ENCODE results near the gene INTS6. TPM values are rescaled to one million over a fixed set of nuclear protein-coding genes. Genes with fewer than 3 reads are reported as not detected.

The INTS6 gene
- total RNA-seq, 2 donors from 2014 or later, result 37.4 to 59.0 TPM

GRCh38 chr13:51425410-51426042 is 27.3 kb downstream of the INTS6 start:
- Histone ChIP-seq H3K9me3 (no peaks in the 10 kb centered on the region), H3K27me3 (replicated peaks; ENCODE audit: insufficient read depth) (no peaks in the 10 kb centered on the region), H3K36me3 (no peaks in the 10 kb centered on the region), H3K4me1 (replicated peaks) (no peaks in the 10 kb centered on the region), H3K27ac (no peak overlapping the region), H3K4me3 (no peak overlapping the region)
- intact Hi-C loops (cut with DNase I), result no loop called here
- WGBS, result 74% methylated on average over 4 of the region's 4 CpGs
- no peak for DNase-seq (ENCODE audit: low spot score)
- no peak for TF ChIP-seq CTCF (IDR thresholded peaks at IDR 0.05)
- TF ChIP-seq POLR2AphosphoS5 (IDR thresholded peaks at IDR 0.05), result peak; percentile 18
- no peak for TF ChIP-seq POLR2A (IDR thresholded peaks at IDR 0.05)

GRCh38 chr13:51423766-51424165 is 29.1 kb downstream of the INTS6 start:
- Histone ChIP-seq H3K9me3 (no peaks in the 10 kb centered on the region), H3K27ac (no peak overlapping the region), H3K4me1 (replicated peaks) (no peaks in the 10 kb centered on the region), H3K27me3 (replicated peaks; ENCODE audit: insufficient read depth) (no peaks in the 10 kb centered on the region), H3K4me3 (no peak overlapping the region), H3K36me3 (no peaks in the 10 kb centered on the region)
- intact Hi-C loops (cut with DNase I), result no loop called here
- TF ChIP-seq POLR2A (IDR thresholded peaks at IDR 0.05) (no peak), POLR2AphosphoS5 (IDR thresholded peaks at IDR 0.05) (no peak), CTCF (IDR thresholded peaks at IDR 0.05) (no peak)
- DNase-seq (ENCODE audit: low spot score), result no peak

GRCh38 chr13:51422484-51422883 is 30.4 kb downstream of the INTS6 start:
- DNase-seq (ENCODE audit: low spot score), result no peak
- H3K36me3 ChIP-seq, result no peaks in the 10 kb centered on the region
- intact Hi-C loops (cut with DNase I), result no loop called here
- H3K4me3 ChIP-seq, result no peak overlapping the region
- no peaks in the 10 kb centered on the region for H3K27me3 ChIP-seq (replicated peaks; ENCODE audit: insufficient read depth)
- no peak for TF ChIP-seq CTCF (IDR thresholded peaks at IDR 0.05)
- no peak for TF ChIP-seq POLR2AphosphoS5 (IDR thresholded peaks at IDR 0.05)
- TF ChIP-seq POLR2A (IDR thresholded peaks at IDR 0.05), result no peak
- WGBS, result 90% methylated on average over 1 of the region's 1 CpG
- no peaks in the 10 kb centered on the region for H3K9me3 ChIP-seq
- H3K4me1 ChIP-seq (replicated peaks), result no peaks in the 10 kb centered on the region
- H3K27ac ChIP-seq, result no peak overlapping the region

GRCh38 chr13:51420681-51421490 is 31.9 kb downstream of the INTS6 start:
- TF ChIP-seq POLR2A (IDR thresholded peaks at IDR 0.05) (no peak), CTCF (IDR thresholded peaks at IDR 0.05) (no peak), POLR2AphosphoS5 (IDR thresholded peaks at IDR 0.05) (no peak)
- Histone ChIP-seq H3K27ac (no peak overlapping the region), H3K4me1 (replicated peaks) (no peaks in the 10 kb centered on the region), H3K9me3 (no peaks in the 10 kb centered on the region), H3K27me3 (replicated peaks; ENCODE audit: insufficient read depth) (no peaks in the 10 kb centered on the region), H3K4me3 (no peak overlapping the region), H3K36me3 (no peaks in the 10 kb centered on the region)
- DNase-seq (ENCODE audit: low spot score), result no peak
- intact Hi-C loops (cut with DNase I), result no loop called here
- 87% methylated on average over 6 of the region's 6 CpGs for WGBS
